H1 (cell line): ENCODE measurements around the gene TSSK6. TPM values are rescaled to one million over a fixed set of nuclear protein-coding genes. Genes with fewer than 3 reads are reported as not detected.

Experiments used
- RNF2 ChIP-seq: fragments of 200-900, 300-1000 bp; sonication (generic); IDR thresholded peaks from 2 replicates; pipeline ENCODE4 v1.7.1; 2016; ENCODE audit warnings: borderline replicate concordance, low read depth, mild to moderate bottlenecking, antibody characterized with exemption, low read length; ENCODE audit not compliant: poor library complexity, severe bottlenecking; ENCODE audit errors: missing control alignments
- SP2 ChIP-seq: IDR thresholded peaks from 2 replicates; pipeline ENCODE4 v1.6.1; 2012; ENCODE audit warnings: mild to moderate bottlenecking, low read length, inconsistent platforms
- SRF ChIP-seq: IDR thresholded peaks from 2 replicates; pipeline ENCODE4 v1.6.1; 2011; ENCODE audit warnings: mild to moderate bottlenecking, low read depth, low read length, moderate library complexity
- YY1 ChIP-seq: IDR thresholded peaks from 2 replicates; pipeline ENCODE4 v1.6.1; 2011; ENCODE audit warnings: low read depth, mild to moderate bottlenecking, low read length
- polyA plus RNA-seq, 7 experiments: library from polyadenylated mRNA; depleted of rRNA in 3 of 7; stranded (reverse) in 5 of 7; unstranded in 2 of 7; fragments of >200 nt in 5 of 7; fragments of 200-250 nt in 2 of 7; gene quantifications; 1 replicate in 5 of 7; 2 replicates in 1 of 7; 4 replicates in 1 of 7; pipeline versions ENCODE4 v1.2.1 to v1.2.3, GENCODE V29; 2011 to 2013; ENCODE audit warnings: missing spikeins in 2 of 7, mixed read lengths in 2 of 7
- total RNA-seq: library from RNA; stranded (reverse); fragmentation: NEBNext Ultra II Directional; extraction: Animal tissue kit (Norgen Biotek cat#: 25700); gene quantifications from 2 replicates; pipeline ENCODE4 v1.2.1, GENCODE V29; 2021

The TSSK6 gene
- total and polyA plus RNA-seq, 2 of the 8 experiments (the other 6 are each of a cell fraction or from before 2014, with no cell fraction given): 3.6 to 7.8 TPM

GRCh38 chr19:19507354-19507753 lies 8.0 kb downstream of the TSSK6 start (continued):
- no peak for TF ChIP-seq RNF2
- no peak for TF ChIP-seq SP2
- no peak for TF ChIP-seq SRF
- no peak for TF ChIP-seq YY1
- TF ChIP-seq, all 59 proteins: peak for 0
